SH-SY5Y (cell line): Measurements from ENCODE around the gene EPAS1.

Source experiments
- GATA2 ChIP-seq: IDR thresholded peaks from 2 replicates; pipeline ENCODE4 v1.6.1; 2011; ENCODE audit warnings: mild to moderate bottlenecking, low read depth, low read length
- GATA3 ChIP-seq: IDR thresholded peaks from 2 replicates; pipeline ENCODE4 v1.6.1; 2011; ENCODE audit warnings: low read depth, mild to moderate bottlenecking, low read length, moderate library complexity

DNA sequence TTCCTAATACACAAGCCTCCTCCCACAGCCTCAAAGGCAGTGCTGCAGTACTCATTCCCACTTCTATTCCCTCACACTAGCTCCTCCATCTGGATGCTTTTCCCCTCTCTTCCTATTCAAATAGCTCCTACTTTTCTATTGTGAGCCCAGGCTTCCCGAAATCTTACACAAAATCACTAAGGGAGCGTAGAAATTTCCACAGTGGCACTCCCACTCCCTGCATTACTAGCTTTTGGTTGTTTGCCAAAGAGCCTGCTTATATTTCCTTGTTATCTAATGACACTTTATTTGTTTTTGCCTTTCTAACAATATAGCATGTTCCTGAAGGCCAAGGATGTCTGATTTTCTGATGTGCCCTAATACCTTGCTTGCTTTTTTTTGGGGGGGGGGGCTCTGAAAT is 10.9 kb downstream of the EPAS1 start:
- TF ChIP-seq GATA2 (no peak), GATA3 (no peak)
